PC-3 (cell line): ENCODE results near the gene ARHGAP6. TPM values are rescaled to one million over a fixed set of nuclear protein-coding genes. Genes with fewer than 3 reads are reported as not detected.

Source experiments
- ATAC-seq: fragments of 200-7000 bp; cut with Tn5 transposase; 2 replicates; pipeline ENCODE4 v1.9.1; 2020; ENCODE audit warnings: mild to moderate bottlenecking, moderate library complexity
- BruUV-seq: library from RNA; stranded (reverse); fragments of 400-500 nt; replicated peaks from 2 replicates; lab custom pipeline; 2021; lab: Mats Ljungman, UMichigan
- CTCF ChIA-PET: fragments of 300-600 bp; sonication (Branson Sonifier 250); formaldehyde crosslinking; loops from one replicate; lab custom pipeline; 2022; ENCODE audit warnings: antibody characterized with exemption; lab: Charles Lee
- POLR2A ChIA-PET: fragments of 300-600 bp; sonication (Branson Sonifier 250); formaldehyde crosslinking; loops from one replicate; lab custom pipeline; 2022; ENCODE audit warnings: antibody characterized with exemption; ENCODE audit not compliant: unreplicated experiment; lab: Charles Lee
- DNase-seq: peaks from one replicate; pipeline ENCODE4 v3.0.0-alpha.2; 2015
- H2AFZ ChIP-seq: fragments of 300-600 bp; sonication (generic); 2 replicates; pipeline ENCODE4 v1.6.0; 2016; ENCODE audit warnings: antibody characterized with exemption, low read length
- H3F3A ChIP-seq: fragments of 300-600 bp; sonication (generic); one replicate; pipeline ENCODE4 v1.6.0; 2017; ENCODE audit warnings: antibody characterized with exemption, low read length, control low read depth, mild to moderate bottlenecking; ENCODE audit not compliant: unreplicated experiment
- H3K27ac ChIP-seq: fragments of 300-600 bp; sonication (generic); 2 replicates; pipeline ENCODE4 v1.5.1; 2016; ENCODE audit warnings: mild to moderate bottlenecking, low read length
- H3K27me3 ChIP-seq: fragments of 300-600 bp; sonication (generic); 2 replicates; pipeline ENCODE4 v1.6.1; 2016; ENCODE audit warnings: low read length, mixed read lengths
- H3K36me3 ChIP-seq: fragments of 300-600 bp; sonication (generic); 2 replicates; pipeline ENCODE4 v1.6.1; 2016; ENCODE audit warnings: low read depth, mixed run types, low read length, mixed read lengths
- H3K4me1 ChIP-seq: fragments of 300-600 bp; sonication (generic); 2 replicates; pipeline ENCODE4 v1.5.1; 2016; ENCODE audit warnings: low read length; ENCODE audit not compliant: insufficient read depth
- H3K4me2 ChIP-seq: fragments of 300-600 bp; sonication (generic); 2 replicates; pipeline ENCODE4 v1.6.0; 2016; ENCODE audit warnings: low read length
- H3K4me3 ChIP-seq: fragments of 300-600 bp; sonication (generic); 2 replicates; pipeline ENCODE4 v1.5.1; 2016; ENCODE audit warnings: mild to moderate bottlenecking, low read length, mixed read lengths
- H3K79me2 ChIP-seq: fragments of 300-600 bp; sonication (generic); 2 replicates; pipeline ENCODE4 v1.6.1; 2017; ENCODE audit warnings: low read length, mixed read lengths
- H3K9ac ChIP-seq: fragments of 300-600 bp; sonication (generic); 2 replicates; pipeline ENCODE4 v1.6.0; 2016; ENCODE audit warnings: mild to moderate bottlenecking, low read length
- H3K9me2 ChIP-seq: fragments of 300-600 bp; sonication (generic); replicated peaks from 2 replicates; pipeline ENCODE4 v1.6.1; 2016; ENCODE audit warnings: mixed run types, low read length, mixed read lengths
- H3K9me3 ChIP-seq: fragments of 300-600 bp; sonication (generic); 2 replicates; pipeline ENCODE4 v1.6.1; 2016; ENCODE audit warnings: low read length, mixed read lengths
- H4K20me1 ChIP-seq: fragments of 300-600 bp; sonication (generic); 2 replicates; pipeline ENCODE4 v1.6.1; 2016; ENCODE audit warnings: low read length, mixed read lengths
- CTCF ChIP-seq: fragments of 300-600 bp; sonication (generic); conservative IDR thresholded peaks from 2 replicates; pipeline ENCODE4 v1.5.1; 2017; ENCODE audit warnings: antibody characterized with exemption, low read depth, mild to moderate bottlenecking, low read length
- EZH2 ChIP-seq: fragments of 300-600 bp; sonication (generic); IDR thresholded peaks from one replicate; pipeline ENCODE4 v1.6.1; 2017; ENCODE audit warnings: antibody characterized with exemption, mild to moderate bottlenecking, low read length; ENCODE audit not compliant: unreplicated experiment
- EZH2phosphoT487 ChIP-seq: fragments of 300-600 bp; sonication (generic); IDR thresholded peaks from 2 replicates; pipeline ENCODE4 v1.6.1; 2018; ENCODE audit warnings: mild to moderate bottlenecking, antibody characterized with exemption, low read length, borderline replicate concordance
- intact Hi-C: fragments of 100-400 bp; cut with micrococcal nuclease; formaldehyde crosslinking; loops from 2 replicates; pipeline ENCODE4 v1.9.0; 2023
- total RNA-seq: library from RNA; depleted of rRNA; stranded (reverse); fragments of >200 nt; gene quantifications from 2 replicates; pipeline ENCODE4 v1.2.3, GENCODE V29; 2014

Gene ARHGAP6
- total RNA-seq, 1 experiment from 2014 or later, result 2.8 TPM

GRCh38 chrX:11376163-11376562, 289.6 kb downstream of the ARHGAP6 start:
- no peak for TF ChIP-seq EZH2phosphoT487
- no peak for TF ChIP-seq CTCF
- TF ChIP-seq EZH2, result no peak
- no peak overlapping the region for H2AFZ ChIP-seq
- ATAC-seq, result no peak
- DNase-seq, result no peak
- no peaks in the 10 kb centered on the region for H3K36me3 ChIP-seq
- POLR2A ChIA-PET, result no interaction called here
- no peaks in the 10 kb centered on the region for H4K20me1 ChIP-seq
- H3K27me3 ChIP-seq, result no peaks in the 10 kb centered on the region
- no peaks in the 10 kb centered on the region for H3F3A ChIP-seq
- H3K9me3 ChIP-seq, result no peaks in the 10 kb centered on the region
- intact Hi-C loops, result loop anchor here (10.0 kb wide), 1 partner anchor 191 kb away; no protein-coding TSS in a partner anchor
- H3K27ac ChIP-seq, result no peak overlapping the region
- H3K9me2 ChIP-seq, result no peaks in the 10 kb centered on the region
- H3K9ac ChIP-seq, result no peak overlapping the region
- BruUV-seq, result no TSS peak
- H3K79me2 ChIP-seq, result no peaks in the 10 kb centered on the region
- H3K4me1 ChIP-seq, result peaks cover 43% of the 10 kb centered on the region
- H3K4me2 ChIP-seq, result no peak overlapping the region
- CTCF ChIA-PET, result no interaction called here
- no peak overlapping the region for H3K4me3 ChIP-seq

GRCh38 chrX:11375614-11376119, 290.1 kb downstream of the ARHGAP6 start:
- ATAC-seq (no peak), DNase-seq (no peak)
- Histone ChIP-seq H3K79me2 (no peaks in the 10 kb centered on the region), H3K9me2 (no peaks in the 10 kb centered on the region), H3K27me3 (no peaks in the 10 kb centered on the region), H3K9ac (peak overlapping the region; percentile 25; the same call in 1 of the 2 replicates), H3K36me3 (no peaks in the 10 kb centered on the region), H3K4me2 (no peak overlapping the region), H3K4me1 (peaks cover 38% of the 10 kb centered on the region), H3K9me3 (no peaks in the 10 kb centered on the region), H4K20me1 (no peaks in the 10 kb centered on the region), H3F3A (no peaks in the 10 kb centered on the region), H3K4me3 (no peak overlapping the region), H3K27ac (peak overlapping the region; percentile 77), H2AFZ (no peak overlapping the region)
- BruUV-seq, result no TSS peak
- TF ChIP-seq EZH2 (no peak), EZH2phosphoT487 (no peak), CTCF (no peak)
- intact Hi-C loops, result loop anchor here (2.0 to 10.0 kb wide), 2 partner anchors 33 to 191 kb away; no protein-coding TSS in a partner anchor
- POLR2A ChIA-PET, result no interaction called here
- CTCF ChIA-PET, result interaction anchor here (0.7 kb wide), 1 partner anchor 449 kb away, joined by 4 read pairs; no protein-coding TSS in a partner anchor

- peak; percentile 86 for DNase-seq
- Histone ChIP-seq H3K4me3 (no peak overlapping the region), H4K20me1 (no peaks in the 10 kb centered on the region), H3K27ac (peak overlapping the region; percentile 94), H3K36me3 (no peaks in the 10 kb centered on the region), H3K9me2 (no peaks in the 10 kb centered on the region), H3F3A (no peaks in the 10 kb centered on the region), H3K79me2 (no peaks in the 10 kb centered on the region), H2AFZ (no peak overlapping the region), H3K9ac (peak overlapping the region; percentile 25; the same call in 1 of the 2 replicates), H3K27me3 (no peaks in the 10 kb centered on the region), H3K4me2 (peak overlapping the region; percentile 71), H3K9me3 (no peaks in the 10 kb centered on the region), H3K4me1 (peaks cover 27% of the 10 kb centered on the region)
- CTCF ChIA-PET, result no interaction called here
- TF ChIP-seq EZH2 (no peak), EZH2phosphoT487 (no peak)
- intact Hi-C loops, result loop anchor here (1.0 to 10.0 kb wide), 3 partner anchors 32 to 190 kb away; no protein-coding TSS in a partner anchor
- BruUV-seq, result no TSS peak
- POLR2A ChIA-PET, result interaction anchor here (0.9 kb wide), 1 partner anchor 49 kb away, joined by 3 read pairs; no protein-coding TSS in a partner anchor
- ATAC-seq, result peak; percentile 91
Measured at GRCh38 chrX:11374570-11374969, 291.1 kb downstream of the ARHGAP6 start.
